ENCODE results near the gene ARHGEF4. TPM values are rescaled to one million over a fixed set of nuclear protein-coding genes. Genes with fewer than 3 reads are reported as not detected.

The ARHGEF4 gene
- total and polyA plus RNA-seq, 5 donors = 1.8 to 5.2 (median 2.8) TPM

- Histone ChIP-seq H3K27ac (ENCODE audit: low read length) (no peak overlapping the region), H3K9me3 (ENCODE audit: control insufficient read depth, low read length) (no peaks in the 10 kb centered on the region), H3K4me1 (ENCODE audit: control insufficient read depth, insufficient read depth, low read length) (no peaks in the 10 kb centered on the region), H3K27me3 (ENCODE audit: control insufficient read depth, insufficient read depth) (no peaks in the 10 kb centered on the region), H3K4me3 (ENCODE audit: low read length) (no peak overlapping the region)
- no peak for ATAC-seq
- WGBS = 79% methylated on average over 18 of the region's 18 CpGs
- peak in 1 of 3 donors; percentile 1 for DNase-seq
- intact Hi-C loops (cut with DNase I) = no loop called here
Measured at GRCh38 chr2:130846686-130847375, 10.1 kb downstream of the ARHGEF4 start.

- 85% methylated on average over 19 of the region's 19 CpGs for WGBS
- no peak overlapping the region for H3K27ac ChIP-seq (ENCODE audit: low read length)
- H3K27me3 ChIP-seq (ENCODE audit: control insufficient read depth, insufficient read depth) = no peaks in the 10 kb centered on the region
- no peak for ATAC-seq
- H3K4me3 ChIP-seq (ENCODE audit: low read length) = no peak overlapping the region
- intact Hi-C loops (cut with DNase I) = no loop called here
- DNase-seq = peak in 2 of 3 donors; percentile 24 to 46
- H3K4me1 ChIP-seq (ENCODE audit: control insufficient read depth, insufficient read depth, low read length) = no peaks in the 10 kb centered on the region
- no peaks in the 10 kb centered on the region for H3K9me3 ChIP-seq (ENCODE audit: control insufficient read depth, low read length)
Measured at GRCh38 chr2:130847776-130848525, 11.2 kb downstream of the ARHGEF4 start.

- WGBS = 80% methylated on average over 12 of the region's 12 CpGs
- Histone ChIP-seq H3K9me3 (ENCODE audit: control insufficient read depth, low read length) (no peaks in the 10 kb centered on the region), H3K4me1 (ENCODE audit: control insufficient read depth, insufficient read depth, low read length) (no peaks in the 10 kb centered on the region), H3K27ac (ENCODE audit: low read length) (no peak overlapping the region), H3K27me3 (ENCODE audit: control insufficient read depth, insufficient read depth) (no peaks in the 10 kb centered on the region), H3K4me3 (ENCODE audit: low read length) (no peak overlapping the region)
- no peak for ATAC-seq
- DNase-seq = peak in 2 of 3 donors; percentile 27 to 36
- intact Hi-C loops (cut with DNase I) = no loop called here
Measured at GRCh38 chr2:130848526-130849210, 12.0 kb downstream of the ARHGEF4 start.

- Histone ChIP-seq H3K4me3 (ENCODE audit: low read length) (no peak overlapping the region), H3K27me3 (ENCODE audit: control insufficient read depth, insufficient read depth) (no peaks in the 10 kb centered on the region), H3K9me3 (ENCODE audit: control insufficient read depth, low read length) (no peaks in the 10 kb centered on the region), H3K4me1 (ENCODE audit: control insufficient read depth, insufficient read depth, low read length) (no peaks in the 10 kb centered on the region), H3K27ac (ENCODE audit: low read length) (no peak overlapping the region)
- intact Hi-C loops (cut with DNase I) = no loop called here
- no peak for DNase-seq
- no peak for ATAC-seq
- 68% methylated on average over 10 of the region's 10 CpGs for WGBS
Measured at GRCh38 chr2:130849896-130850787, 13.4 kb downstream of the ARHGEF4 start.

GRCh38 chr2:130850788-130851623, 14.3 kb downstream of the ARHGEF4 start:
- 81% methylated on average over 26 of the region's 26 CpGs for WGBS
- ATAC-seq = peak; percentile 34 to 35
- H3K27ac ChIP-seq (ENCODE audit: low read length) = no peak overlapping the region

GRCh38 chr2:130851624-130852382, 15.1 kb downstream of the ARHGEF4 start:
- H3K4me1 ChIP-seq (ENCODE audit: control insufficient read depth, insufficient read depth, low read length) = no peaks in the 10 kb centered on the region
- ATAC-seq (peak in 1 of 2 donors; percentile 29), DNase-seq (no peak)
- H3K9me3 ChIP-seq (ENCODE audit: control insufficient read depth, low read length) = no peaks in the 10 kb centered on the region
- intact Hi-C loops (cut with DNase I) = no loop called here
- no peaks in the 10 kb centered on the region for H3K27me3 ChIP-seq (ENCODE audit: control insufficient read depth, insufficient read depth)
- H3K4me3 ChIP-seq (ENCODE audit: low read length) = no peak overlapping the region
- WGBS = 60% methylated on average over 14 of the region's 14 CpGs
- H3K27ac ChIP-seq (ENCODE audit: low read length) = no peak overlapping the region

More at GRCh38 chr2:130850788-130851623, 14.3 kb downstream of the ARHGEF4 start:
- no peaks in the 10 kb centered on the region for H3K4me1 ChIP-seq (ENCODE audit: control insufficient read depth, insufficient read depth, low read length)
- DNase-seq = peak in 1 of 3 donors; percentile 63
- intact Hi-C loops (cut with DNase I) = no loop called here
- H3K27me3 ChIP-seq (ENCODE audit: control insufficient read depth, insufficient read depth) = no peaks in the 10 kb centered on the region
- H3K4me3 ChIP-seq (ENCODE audit: low read length) = no peak overlapping the region
- no peaks in the 10 kb centered on the region for H3K9me3 ChIP-seq (ENCODE audit: control insufficient read depth, low read length)

GRCh38 chr2:130852521-130853115, 15.9 kb downstream of the ARHGEF4 start:
- Histone ChIP-seq H3K4me1 (ENCODE audit: control insufficient read depth, insufficient read depth, low read length) (no peaks in the 10 kb centered on the region), H3K4me3 (ENCODE audit: low read length) (no peak overlapping the region), H3K27me3 (ENCODE audit: control insufficient read depth, insufficient read depth) (no peaks in the 10 kb centered on the region), H3K27ac (ENCODE audit: low read length) (no peak overlapping the region), H3K9me3 (ENCODE audit: control insufficient read depth, low read length) (no peaks in the 10 kb centered on the region)
- ATAC-seq (no peak), DNase-seq (peak in 1 of 3 donors; percentile 45)
- 84% methylated on average over 18 of the region's 18 CpGs for WGBS
- intact Hi-C loops (cut with DNase I) = no loop called here

GRCh38 chr2:130853391-130853790, 16.7 kb downstream of the ARHGEF4 start:
- DNase-seq (no peak), ATAC-seq (no peak)
- H3K27ac ChIP-seq (ENCODE audit: low read length) = no peak overlapping the region
- intact Hi-C loops (cut with DNase I) = no loop called here
- H3K9me3 ChIP-seq (ENCODE audit: control insufficient read depth, low read length) = no peaks in the 10 kb centered on the region
- H3K4me1 ChIP-seq (ENCODE audit: control insufficient read depth, insufficient read depth, low read length) = no peaks in the 10 kb centered on the region
- no peak overlapping the region for H3K4me3 ChIP-seq (ENCODE audit: low read length)
- WGBS = 74% methylated on average over 8 of the region's 8 CpGs
- H3K27me3 ChIP-seq (ENCODE audit: control insufficient read depth, insufficient read depth) = no peaks in the 10 kb centered on the region

- no peaks in the 10 kb centered on the region for H3K27me3 ChIP-seq (ENCODE audit: control insufficient read depth, insufficient read depth)
- 77% methylated on average over 5 of the region's 5 CpGs for WGBS
- H3K27ac ChIP-seq (ENCODE audit: low read length) = no peak overlapping the region
- intact Hi-C loops (cut with DNase I) = no loop called here
- H3K4me3 ChIP-seq (ENCODE audit: low read length) = no peak overlapping the region
- DNase-seq (no peak), ATAC-seq (no peak)
- no peaks in the 10 kb centered on the region for H3K4me1 ChIP-seq (ENCODE audit: control insufficient read depth, insufficient read depth, low read length)
- H3K9me3 ChIP-seq (ENCODE audit: control insufficient read depth, low read length) = no peaks in the 10 kb centered on the region
Measured at GRCh38 chr2:130854301-130854700, 17.6 kb downstream of the ARHGEF4 start.

Measured in right cardiac atrium (tissue), 5 donors.